DMS53 (cell line): ENCODE measurements around the gene B3GNT9.

ENCODE experiments used
- DNase-seq: peaks from one replicate; lab custom pipeline; 2025; lab: John Stamatoyannopoulos, UW

Gene B3GNT9

GRCh38 chr16:67184995-67185650 is 34.3 kb upstream of the B3GNT9 start:
- peak; percentile 91 for DNase-seq

- DNase-seq = peak; percentile 84
Observed at GRCh38 chr16:67184453-67184994, 33.7 kb upstream of the B3GNT9 start.

GRCh38 chr16:67183627-67184452 is 33.0 kb upstream of the B3GNT9 start, which contains the start of gene MATCAP1:
MATCAP1 (minus strand) TSS chr16:67183963; CDS start chr16:67180610, 3,353 bp downstream.
- peak; percentile 97 for DNase-seq

- no peak for DNase-seq
Observed at GRCh38 chr16:67183284-67183626, 32.5 kb upstream of the B3GNT9 start.

GRCh38 chr16:67182288-67182687 is 31.5 kb upstream of the B3GNT9 start:
- DNase-seq = no peak

- DNase-seq = no peak
Observed at GRCh38 chr16:67181346-67181745, 30.5 kb upstream of the B3GNT9 start.

GRCh38 chr16:67180166-67180565 is 29.4 kb upstream of the B3GNT9 start:
- DNase-seq = no peak

GRCh38 chr16:67179421-67180080 is 28.8 kb upstream of the B3GNT9 start:
- peak; percentile 40 for DNase-seq

GRCh38 chr16:67177743-67178699 is 27.2 kb upstream of the B3GNT9 start:
- peak; percentile 98 for DNase-seq

GRCh38 chr16:67176662-67177061 is 25.9 kb upstream of the B3GNT9 start:
- no peak for DNase-seq

- DNase-seq = no peak
Observed at GRCh38 chr16:67174706-67175231, 24.0 kb upstream of the B3GNT9 start.

- DNase-seq = peak; percentile 96
Observed at GRCh38 chr16:67173808-67174705, 23.3 kb upstream of the B3GNT9 start.

- peak; percentile 69 for DNase-seq
Observed at GRCh38 chr16:67173323-67173722, 22.5 kb upstream of the B3GNT9 start.

GRCh38 chr16:67170949-67171649 is 20.3 kb upstream of the B3GNT9 start:
- peak; percentile 74 for DNase-seq

- DNase-seq = peak; percentile 91
Observed at GRCh38 chr16:67170168-67170948, 19.6 kb upstream of the B3GNT9 start, which contains the start of gene NOL3. NOL3 (plus strand) TSS chr16:67170538.

- peak; percentile 49 for DNase-seq
Observed at GRCh38 chr16:67169642-67170167, 18.9 kb upstream of the B3GNT9 start.

- DNase-seq = no peak
Observed at GRCh38 chr16:67169011-67169451, 18.2 kb upstream of the B3GNT9 start.

GRCh38 chr16:67167588-67167987 is 16.8 kb upstream of the B3GNT9 start:
- DNase-seq = no peak
